ENCODE measurements around the gene PIK3CA.

DNA sequence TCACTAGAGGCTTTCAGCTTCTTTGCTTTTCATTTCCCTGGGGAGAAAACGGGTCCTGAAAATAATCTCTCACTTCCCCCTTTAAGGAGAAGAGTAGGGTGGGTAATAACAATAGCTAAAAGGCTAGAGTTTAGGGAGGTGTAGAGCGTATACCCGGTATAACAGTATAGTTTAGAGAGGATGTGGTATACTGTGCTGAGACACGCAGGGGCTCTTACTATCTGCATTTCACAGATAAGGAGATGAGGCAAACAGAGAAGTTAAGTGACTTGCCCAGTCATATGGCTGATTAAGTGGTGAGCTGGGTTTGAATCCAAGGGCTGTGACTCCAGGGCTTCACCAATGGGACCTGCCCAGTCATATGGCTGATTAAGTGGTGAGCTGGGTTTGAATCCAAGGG is 117.7 kb downstream of the PIK3CA start:
- TF ChIP-seq, protein P1, sequence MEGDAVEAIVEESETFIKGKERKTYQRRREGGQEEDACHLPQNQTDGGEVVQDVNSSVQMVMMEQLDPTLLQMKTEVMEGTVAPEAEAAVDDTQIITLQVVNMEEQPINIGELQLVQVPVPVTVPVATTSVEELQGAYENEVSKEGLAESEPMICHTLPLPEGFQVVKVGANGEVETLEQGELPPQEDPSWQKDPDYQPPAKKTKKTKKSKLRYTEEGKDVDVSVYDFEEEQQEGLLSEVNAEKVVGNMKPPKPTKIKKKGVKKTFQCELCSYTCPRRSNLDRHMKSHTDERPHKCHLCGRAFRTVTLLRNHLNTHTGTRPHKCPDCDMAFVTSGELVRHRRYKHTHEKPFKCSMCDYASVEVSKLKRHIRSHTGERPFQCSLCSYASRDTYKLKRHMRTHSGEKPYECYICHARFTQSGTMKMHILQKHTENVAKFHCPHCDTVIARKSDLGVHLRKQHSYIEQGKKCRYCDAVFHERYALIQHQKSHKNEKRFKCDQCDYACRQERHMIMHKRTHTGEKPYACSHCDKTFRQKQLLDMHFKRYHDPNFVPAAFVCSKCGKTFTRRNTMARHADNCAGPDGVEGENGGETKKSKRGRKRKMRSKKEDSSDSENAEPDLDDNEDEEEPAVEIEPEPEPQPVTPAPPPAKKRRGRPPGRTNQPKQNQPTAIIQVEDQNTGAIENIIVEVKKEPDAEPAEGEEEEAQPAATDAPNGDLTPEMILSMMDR (IDR thresholded peaks at IDR 0.05), result no peak
- no peak for TF ChIP-seq POLR2A (IDR thresholded peaks at IDR 0.05)

All from testis (tissue), 2 donors.